M059J (cell line): ENCODE results near the gene CFP. TPM values are rescaled to one million over a fixed set of nuclear protein-coding genes. Genes with fewer than 3 reads are reported as not detected.

Experiments used
- DNase-seq: peaks from one replicate; pipeline ENCODE4 v3.0.0-alpha.2; 2012; ENCODE audit warnings: low read depth
- total RNA-seq: library from RNA; depleted of rRNA; stranded (reverse); fragments of >200 nt; shearing (Covaris generic); gene quantifications from 2 replicates; pipeline ENCODE4 v1.2.3, GENCODE V29; 2014; rRNA removed

The CFP gene
- total RNA-seq, 1 experiment from 2014 or later: not detected

DNA sequence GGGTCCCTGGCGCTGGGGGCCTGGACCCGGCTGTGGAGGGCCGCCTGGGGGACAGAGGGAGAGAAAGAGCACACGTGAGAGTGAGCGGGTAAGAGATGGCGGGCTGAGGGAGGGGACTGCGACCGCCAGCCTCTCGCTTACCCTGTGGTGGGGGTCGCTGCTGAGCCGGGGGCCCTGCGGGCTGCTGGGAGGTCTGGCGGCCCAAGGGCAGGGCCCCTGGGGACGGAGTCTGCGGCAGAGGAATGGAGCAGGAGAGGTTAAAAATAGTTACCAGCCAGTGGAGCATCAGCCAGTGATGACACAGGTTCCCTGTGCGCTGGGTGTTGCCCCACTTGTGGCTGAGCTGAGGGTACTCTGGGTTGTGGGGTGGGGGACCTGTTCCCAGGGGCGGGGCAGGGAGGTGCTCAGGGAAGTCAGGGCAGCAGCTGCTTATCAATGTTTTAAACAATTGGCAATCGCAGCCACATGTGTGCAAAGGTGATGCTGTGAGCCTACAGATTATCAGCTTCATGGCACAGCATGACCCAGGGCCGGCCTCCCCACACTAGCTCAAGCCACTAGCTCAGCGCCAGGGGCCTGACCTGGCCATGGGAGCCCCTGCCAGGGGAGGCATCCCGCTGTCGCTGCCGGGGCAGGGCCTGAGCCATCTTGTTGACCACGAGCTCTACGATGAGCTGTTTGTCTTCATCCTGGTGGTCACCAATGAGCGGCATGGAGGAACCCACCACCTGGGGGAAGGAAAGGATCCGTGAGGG is 55.0 kb downstream of the CFP start:
- no peak for DNase-seq

DNA sequence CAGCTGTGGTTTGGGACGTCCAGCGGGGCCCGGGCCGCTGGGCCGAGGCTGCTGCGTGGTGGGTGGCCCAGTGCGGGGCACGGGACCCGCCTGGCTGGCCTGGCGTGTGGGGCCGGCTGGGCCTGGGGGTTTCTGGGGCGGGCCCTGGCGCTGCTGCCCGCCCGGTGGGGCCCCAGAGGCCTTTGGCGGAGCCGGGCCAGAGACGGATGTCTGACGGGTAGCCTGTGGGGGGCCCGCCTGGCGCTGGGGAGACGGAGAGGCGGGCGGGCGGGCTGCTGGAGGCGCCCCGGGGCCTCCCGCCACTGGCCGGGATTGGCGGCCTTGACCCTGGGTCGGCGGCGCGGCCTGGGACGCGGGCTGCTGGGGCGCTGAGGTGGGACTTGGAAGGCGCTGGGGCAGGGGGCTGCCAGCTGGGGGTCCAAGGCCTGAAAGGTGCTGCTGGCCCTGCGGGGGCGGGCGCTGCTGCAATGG is 55.6 kb downstream of the CFP start:
- DNase-seq: no peak

DNA sequence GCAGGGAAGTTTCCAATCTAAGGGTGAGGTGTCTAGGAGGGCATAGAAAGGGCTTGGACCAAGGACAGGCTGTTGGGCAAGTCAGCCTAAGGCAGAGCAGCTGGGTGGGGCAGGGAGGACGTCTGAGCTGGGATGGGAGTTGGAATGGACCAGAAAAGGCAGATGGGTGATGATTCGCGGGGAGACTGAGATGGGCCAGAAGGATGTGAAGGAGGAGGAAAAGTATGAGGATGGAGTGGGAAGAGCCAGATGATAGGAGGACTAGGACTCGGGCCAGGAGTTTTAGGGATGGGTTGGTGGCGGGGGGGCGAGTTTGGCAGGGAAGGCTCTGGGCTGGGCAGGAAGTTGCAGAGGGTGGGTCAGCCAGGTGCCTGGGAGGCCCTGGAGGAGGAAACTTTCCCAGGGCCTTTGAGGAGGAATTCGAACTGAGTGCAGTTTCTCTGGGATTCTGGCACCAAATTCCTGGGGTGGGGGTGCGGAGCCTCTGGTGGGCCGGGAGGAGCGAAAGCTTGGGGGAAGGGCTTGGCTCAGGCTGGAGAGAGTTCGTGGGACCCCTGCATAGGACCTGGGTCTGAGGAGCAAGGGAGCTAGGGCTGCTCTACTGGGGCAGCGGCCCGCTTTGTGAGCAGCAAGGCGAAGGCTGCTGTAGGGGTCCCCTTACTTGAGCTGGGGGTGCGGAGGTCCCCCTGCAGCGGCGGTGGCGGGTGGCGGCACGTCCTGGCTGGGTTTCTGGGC is 56.2 kb downstream of the CFP start:
- DNase-seq: no peak

Other genes starting within 250 kb of the CFP start
- gene ZNF41, start 146.7 kb downstream of the CFP start, total RNA-seq: 8.2 and 11.7 TPM in 2 replicates
- 46.5 and 47.7 TPM in 2 replicates for gene ARAF, start 68.7 kb downstream of the CFP start, total RNA-seq
- 313 and 355 TPM in 2 replicates for gene TIMP1, start 47.5 kb downstream of the CFP start, total RNA-seq
- gene SYN1, start 10.1 kb downstream of the CFP start, total RNA-seq: 0.07 and 1.4 TPM in 2 replicates
- gene ELK1, start 20.6 kb upstream of the CFP start, total RNA-seq: 37.9 and 51.0 TPM in 2 replicates
- gene UXT, start 29.2 kb upstream of the CFP start, total RNA-seq: 178 and 233 TPM in 2 replicates
- 3.7 and 5.6 TPM in 2 replicates for gene ZNF81, start 207.0 kb upstream of the CFP start, total RNA-seq